HG03025 (cell line): ENCODE results near the gene TAMM41.
"Not testable (repeated sequence)": the region's sequence is repeated elsewhere in the genome, so short reads cannot be mapped to it uniquely, and the experiment has no call there.

Experiments used
- ATAC-seq: cut with Tn5 transposase; IDR thresholded peaks from one replicate; pipeline ENCODE4 v1.9.1; 2021; ENCODE audit warnings: mild to moderate bottlenecking, moderate library complexity; ENCODE audit not compliant: unreplicated experiment, low FRiP score

TAMM41 gene

DNA sequence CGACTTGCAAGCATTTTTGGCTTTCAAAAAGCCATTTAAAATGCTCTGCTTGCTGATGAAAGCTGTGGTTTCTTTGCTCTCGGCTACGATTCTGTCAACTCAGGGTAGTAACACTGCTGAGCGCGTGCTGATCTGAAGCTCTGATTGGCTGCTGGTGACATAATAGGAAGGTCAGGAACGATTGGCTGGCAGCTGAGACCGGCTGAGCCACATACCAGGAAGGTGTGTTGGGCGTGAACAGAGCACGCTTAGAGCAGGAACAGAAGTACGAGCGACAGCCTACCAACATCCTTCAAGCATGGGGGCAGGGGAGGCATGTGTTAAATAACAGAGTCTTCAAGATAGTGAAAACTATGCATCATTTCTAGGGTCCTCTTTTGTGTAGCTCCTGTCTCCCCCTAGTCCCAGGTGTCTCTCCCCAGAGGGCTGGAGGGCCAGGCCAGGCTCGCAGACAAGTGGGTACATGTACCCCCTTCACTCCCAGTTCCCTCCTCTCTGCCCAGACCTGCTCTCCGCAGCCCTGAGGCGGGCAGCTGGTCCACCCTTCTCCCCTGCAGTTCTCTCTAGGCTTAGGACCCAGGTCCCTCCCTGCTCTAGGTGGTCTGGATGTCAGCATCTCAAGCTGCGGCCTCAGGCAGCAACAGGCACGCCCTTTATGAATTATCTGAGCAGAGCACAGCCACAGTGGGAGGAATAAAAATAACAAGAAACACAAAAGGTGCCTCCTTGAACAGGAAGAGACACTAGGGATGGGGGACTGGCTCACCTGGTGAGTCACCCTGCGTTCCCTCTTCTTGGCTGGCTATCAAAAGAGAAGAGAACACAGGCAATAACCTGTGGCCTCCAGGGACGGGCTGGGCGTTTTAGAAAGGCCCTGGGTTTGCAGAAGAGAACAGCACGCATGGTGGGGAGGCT is 76.0 kb downstream of the TAMM41 start:
- peak; percentile 100 for ATAC-seq

- ATAC-seq: peak; percentile 11
These were observed 76.8 kb downstream of the TAMM41 start for GRCh38 chr3:11769704-11770476.

GRCh38 chr3:11768604-11769003 is 78.1 kb downstream of the TAMM41 start:
- no peak for ATAC-seq

DNA sequence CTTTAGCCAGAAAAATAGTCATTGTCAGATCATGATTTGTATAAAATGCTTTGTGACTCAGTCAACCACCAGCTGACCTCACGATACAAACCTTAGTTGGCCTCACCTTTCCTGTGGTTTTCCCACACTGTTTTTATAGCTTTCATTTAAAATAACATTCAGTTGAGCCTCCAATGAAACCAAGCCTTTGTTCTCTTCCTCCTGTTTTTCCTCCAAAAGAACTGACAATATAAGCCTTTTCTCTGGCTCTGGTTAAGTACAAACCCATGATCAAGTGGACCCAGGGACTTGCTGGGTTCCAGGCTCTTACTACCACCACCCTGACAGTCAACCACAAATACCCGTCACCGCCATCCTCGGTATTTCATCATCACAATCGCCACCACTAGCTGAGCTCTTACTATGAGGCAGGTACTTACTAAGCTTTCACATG is 81.7 kb downstream of the TAMM41 start:
- ATAC-seq: no peak

GRCh38 chr3:11759996-11760395 is 86.7 kb downstream of the TAMM41 start:
- no peak for ATAC-seq

DNA sequence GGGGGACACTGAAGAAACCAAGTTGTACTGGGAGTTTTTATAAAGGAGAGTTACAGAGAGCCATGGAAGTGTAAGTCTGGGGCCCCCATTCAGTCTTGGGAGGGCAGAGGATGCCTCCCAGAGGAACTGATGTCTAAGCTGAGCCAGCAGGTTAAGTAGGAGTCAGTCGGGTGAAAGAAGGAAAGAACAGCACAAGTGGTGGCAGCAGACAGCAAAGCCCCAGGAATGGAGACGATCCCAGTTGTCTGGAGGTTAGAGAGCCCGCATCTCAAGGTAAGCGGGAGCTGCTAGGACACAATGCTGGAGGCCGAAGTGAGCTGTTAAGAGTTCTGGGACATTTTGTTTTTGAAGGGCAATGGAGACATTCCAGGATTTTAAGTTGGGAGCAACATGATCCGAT is 88.8 kb downstream of the TAMM41 start:
- no peak for ATAC-seq

DNA sequence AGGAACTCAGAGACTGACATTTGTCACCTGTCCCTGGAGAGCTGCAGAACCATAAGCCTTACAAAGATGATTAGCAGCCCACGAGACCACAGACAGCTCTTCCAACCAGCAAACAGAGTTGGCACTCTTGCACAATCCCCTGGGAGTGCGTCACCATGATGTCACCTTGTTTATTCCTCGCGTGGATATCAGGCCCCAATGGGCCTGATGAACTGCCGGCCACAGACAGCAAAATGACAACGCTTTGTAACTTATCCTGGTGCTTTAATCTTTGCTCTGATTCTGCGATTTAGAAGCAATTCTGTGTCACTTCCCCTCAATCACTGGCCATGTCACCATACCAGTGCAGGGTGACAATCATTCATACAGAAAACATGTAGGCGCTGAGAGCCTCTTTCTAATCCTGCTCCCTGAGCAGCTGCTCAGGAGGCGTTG is 89.2 kb downstream of the TAMM41 start:
- no peak for ATAC-seq

GRCh38 chr3:11755276-11755675 is 91.4 kb downstream of the TAMM41 start:
- no peak for ATAC-seq

- not testable (repeated sequence) for ATAC-seq
These were observed 94.4 kb downstream of the TAMM41 start for GRCh38 chr3:11752254-11752653.

DNA sequence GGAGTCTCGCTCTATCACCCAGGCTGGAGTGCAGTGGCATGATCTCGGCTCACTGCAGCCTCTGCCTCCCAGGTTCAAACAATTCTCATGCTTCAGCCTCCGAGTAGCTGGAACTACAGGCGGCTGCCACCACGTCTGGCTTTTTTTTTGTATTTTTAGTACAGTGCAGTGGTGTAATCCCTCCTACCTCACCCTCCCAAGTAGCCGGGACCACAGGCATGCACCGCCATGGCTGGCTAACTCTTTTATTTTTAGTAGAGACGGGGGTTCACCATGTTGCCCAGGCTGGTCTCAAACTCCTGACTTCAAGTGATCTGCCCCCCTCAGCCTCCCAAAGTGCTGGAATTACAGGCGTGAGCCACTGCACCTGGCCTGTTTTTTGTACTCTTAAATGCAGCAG is 98.4 kb downstream of the TAMM41 start:
- not testable (repeated sequence) for ATAC-seq
